Measurements from ENCODE around the gene ZNF366.
"Not testable (repeated sequence)": the region's sequence is repeated elsewhere in the genome, so short reads cannot be mapped to it uniquely, and the experiment has no call there.

Gene ZNF366

GRCh38 chr5:72436796-72437471 lies 70.3 kb downstream of the ZNF366 start:
- DNase-seq = no peak

GRCh38 chr5:72434781-72435437 lies 72.3 kb downstream of the ZNF366 start:
- DNase-seq = no peak

- DNase-seq = no peak
Observed at GRCh38 chr5:72434056-72434780, 73.0 kb downstream of the ZNF366 start.

GRCh38 chr5:72433522-72433921 lies 73.7 kb downstream of the ZNF366 start:
- DNase-seq = no peak

- no peak for DNase-seq
Observed at GRCh38 chr5:72428669-72429068, 78.5 kb downstream of the ZNF366 start.

GRCh38 chr5:72427488-72428437 lies 79.4 kb downstream of the ZNF366 start:
- DNase-seq = no peak

- DNase-seq = no peak
Observed at GRCh38 chr5:72427016-72427415, 80.2 kb downstream of the ZNF366 start.

- no peak for DNase-seq
Observed at GRCh38 chr5:72426019-72426418, 81.2 kb downstream of the ZNF366 start.

- no peak for DNase-seq
Observed at GRCh38 chr5:72418271-72418670, 88.9 kb downstream of the ZNF366 start.

GRCh38 chr5:72417333-72418062 lies 89.7 kb downstream of the ZNF366 start:
- no peak for DNase-seq

- DNase-seq = no peak
Observed at GRCh38 chr5:72415616-72416325, 91.4 kb downstream of the ZNF366 start.

GRCh38 chr5:72412283-72413055 lies 94.7 kb downstream of the ZNF366 start:
- DNase-seq = no peak

GRCh38 chr5:72410688-72411295 lies 96.4 kb downstream of the ZNF366 start:
- no peak for DNase-seq

- no peak for DNase-seq
Observed at GRCh38 chr5:72408603-72409002, 98.6 kb downstream of the ZNF366 start.

GRCh38 chr5:72408127-72408526 lies 99.1 kb downstream of the ZNF366 start:
- no peak for DNase-seq

GRCh38 chr5:72407541-72407940 lies 99.7 kb downstream of the ZNF366 start:
- no peak for DNase-seq

GRCh38 chr5:72407078-72407477 lies 100.1 kb downstream of the ZNF366 start:
- no peak for DNase-seq

GRCh38 chr5:72404771-72405170 lies 102.4 kb downstream of the ZNF366 start:
- not testable (repeated sequence) for DNase-seq

- DNase-seq = no peak
Observed at GRCh38 chr5:72402959-72403628, 104.1 kb downstream of the ZNF366 start.

Data from COR-L47 (cell line).